ENCODE data around the gene HEATR5A.

Gene HEATR5A

GRCh38 chr14:31391977-31392503, 28.3 kb downstream of the HEATR5A start:
- Histone ChIP-seq H3K9ac (no peak overlapping the region), H3K79me2 (no peaks in the 10 kb centered on the region), H3K4me3 (ENCODE audit: low read depth, low read length) (no peak overlapping the region), H3K27me3 (ENCODE audit: control insufficient read depth, insufficient read depth, low read length) (no peaks in the 10 kb centered on the region), H2AFZ (no peak overlapping the region), H3K4me1 (no peaks in the 10 kb centered on the region), H3K27ac (no peak overlapping the region), H3K9me3 (ENCODE audit: control insufficient read depth, low read length) (no peaks in the 10 kb centered on the region), H3K36me3 (ENCODE audit: control insufficient read depth, insufficient read depth, low read length) (no peaks in the 10 kb centered on the region), H3K4me2 (ENCODE audit: low read length) (no peak overlapping the region)
- no peak for TF ChIP-seq CTCF (IDR thresholded peaks at IDR 0.05)

GRCh38 chr14:31391473-31391872, 28.9 kb downstream of the HEATR5A start:
- H2AFZ ChIP-seq: no peak overlapping the region
- H3K36me3 ChIP-seq (ENCODE audit: control insufficient read depth, insufficient read depth, low read length): no peaks in the 10 kb centered on the region
- no peak overlapping the region for H3K4me2 ChIP-seq (ENCODE audit: low read length)
- no peak overlapping the region for H3K4me3 ChIP-seq (ENCODE audit: low read depth, low read length)
- H3K9me3 ChIP-seq (ENCODE audit: control insufficient read depth, low read length): no peaks in the 10 kb centered on the region
- H3K27ac ChIP-seq: no peak overlapping the region
- H3K79me2 ChIP-seq: no peaks in the 10 kb centered on the region
- no peak for TF ChIP-seq CTCF (IDR thresholded peaks at IDR 0.05)
- no peaks in the 10 kb centered on the region for H3K4me1 ChIP-seq
- H3K27me3 ChIP-seq (ENCODE audit: control insufficient read depth, insufficient read depth, low read length): no peaks in the 10 kb centered on the region
- H3K9ac ChIP-seq: no peak overlapping the region

GRCh38 chr14:31389946-31390345, 30.4 kb downstream of the HEATR5A start:
- H3K27ac ChIP-seq: no peak overlapping the region
- no peaks in the 10 kb centered on the region for H3K4me1 ChIP-seq
- H3K27me3 ChIP-seq (ENCODE audit: control insufficient read depth, insufficient read depth, low read length): no peaks in the 10 kb centered on the region
- H3K4me3 ChIP-seq (ENCODE audit: low read depth, low read length): no peak overlapping the region
- no peak for TF ChIP-seq CTCF (IDR thresholded peaks at IDR 0.05)
- H2AFZ ChIP-seq: no peak overlapping the region
- no peaks in the 10 kb centered on the region for H3K79me2 ChIP-seq
- H3K36me3 ChIP-seq (ENCODE audit: control insufficient read depth, insufficient read depth, low read length): no peaks in the 10 kb centered on the region
- H3K4me2 ChIP-seq (ENCODE audit: low read length): no peak overlapping the region
- no peaks in the 10 kb centered on the region for H3K9me3 ChIP-seq (ENCODE audit: control insufficient read depth, low read length)
- no peak overlapping the region for H3K9ac ChIP-seq

- Histone ChIP-seq H3K4me2 (ENCODE audit: low read length) (no peak overlapping the region), H3K9me3 (ENCODE audit: control insufficient read depth, low read length) (no peaks in the 10 kb centered on the region), H3K36me3 (ENCODE audit: control insufficient read depth, insufficient read depth, low read length) (no peaks in the 10 kb centered on the region), H2AFZ (no peak overlapping the region), H3K4me1 (no peaks in the 10 kb centered on the region), H3K79me2 (no peaks in the 10 kb centered on the region), H3K4me3 (ENCODE audit: low read depth, low read length) (no peak overlapping the region), H3K27ac (no peak overlapping the region), H3K9ac (no peak overlapping the region), H3K27me3 (ENCODE audit: control insufficient read depth, insufficient read depth, low read length) (no peaks in the 10 kb centered on the region)
- no peak for TF ChIP-seq CTCF (IDR thresholded peaks at IDR 0.05)
These were observed 31.5 kb downstream of the HEATR5A start for GRCh38 chr14:31388687-31389413.

GRCh38 chr14:31387091-31387490, 33.3 kb downstream of the HEATR5A start:
- Histone ChIP-seq H3K9me3 (ENCODE audit: control insufficient read depth, low read length) (no peaks in the 10 kb centered on the region), H3K9ac (no peak overlapping the region), H3K36me3 (ENCODE audit: control insufficient read depth, insufficient read depth, low read length) (no peaks in the 10 kb centered on the region), H3K4me2 (ENCODE audit: low read length) (no peak overlapping the region), H3K4me1 (no peaks in the 10 kb centered on the region), H2AFZ (no peak overlapping the region), H3K4me3 (ENCODE audit: low read depth, low read length) (no peak overlapping the region), H3K27ac (no peak overlapping the region), H3K27me3 (ENCODE audit: control insufficient read depth, insufficient read depth, low read length) (no peaks in the 10 kb centered on the region), H3K79me2 (no peaks in the 10 kb centered on the region)
- TF ChIP-seq CTCF (IDR thresholded peaks at IDR 0.05): no peak

Data from parathyroid adenoma (tissue), 2 donors.